Measurements from ENCODE around the gene RFTN2.
"Not testable (repeated sequence)": the region's sequence is repeated elsewhere in the genome, so short reads cannot be mapped to it uniquely, and the experiment has no call there.

The RFTN2 gene

GRCh38 chr2:197600306-197600705 is 75.1 kb downstream of the RFTN2 start:
- DNase-seq, result no peak

- peak; percentile 48 for DNase-seq
Observed at GRCh38 chr2:197599285-197599965, 76.0 kb downstream of the RFTN2 start.

- no peak for DNase-seq
Observed at GRCh38 chr2:197598450-197598849, 76.9 kb downstream of the RFTN2 start.

GRCh38 chr2:197597166-197597565 is 78.2 kb downstream of the RFTN2 start:
- no peak for DNase-seq

GRCh38 chr2:197596766-197597165 is 78.6 kb downstream of the RFTN2 start:
- DNase-seq, result no peak

- no peak for DNase-seq
Observed at GRCh38 chr2:197591339-197592072, 83.9 kb downstream of the RFTN2 start.

GRCh38 chr2:197587255-197587654 is 88.1 kb downstream of the RFTN2 start:
- DNase-seq, result not testable (repeated sequence)

GRCh38 chr2:197580166-197580565 is 95.2 kb downstream of the RFTN2 start:
- DNase-seq, result not testable (repeated sequence)

- not testable (repeated sequence) for DNase-seq
Observed at GRCh38 chr2:197578294-197578693, 97.1 kb downstream of the RFTN2 start.

- DNase-seq, result no peak
Observed at GRCh38 chr2:197577446-197577845, 97.9 kb downstream of the RFTN2 start.

- no peak for DNase-seq
Observed at GRCh38 chr2:197576631-197577030, 98.8 kb downstream of the RFTN2 start.

- no peak for DNase-seq
Observed at GRCh38 chr2:197575987-197576386, 99.4 kb downstream of the RFTN2 start.

- DNase-seq, result no peak
Observed at GRCh38 chr2:197573608-197574007, 101.8 kb downstream of the RFTN2 start.

GRCh38 chr2:197571627-197572271 is 103.6 kb downstream of the RFTN2 start:
- no peak for DNase-seq

- no peak for DNase-seq
Observed at GRCh38 chr2:197560146-197560665, 115.2 kb downstream of the RFTN2 start.

GRCh38 chr2:197559681-197560080 is 115.7 kb downstream of the RFTN2 start:
- no peak for DNase-seq

- no peak for DNase-seq
Observed at GRCh38 chr2:197558393-197558792, 117.0 kb downstream of the RFTN2 start.

GRCh38 chr2:197556456-197556855 is 118.9 kb downstream of the RFTN2 start:
- peak; percentile 71 for DNase-seq

- DNase-seq, result no peak
Observed at GRCh38 chr2:197555467-197555866, 119.9 kb downstream of the RFTN2 start.

GRCh38 chr2:197551260-197551659 is 124.1 kb downstream of the RFTN2 start:
- not testable (repeated sequence) for DNase-seq

GRCh38 chr2:197548582-197548981 is 126.8 kb downstream of the RFTN2 start:
- no peak for DNase-seq

- DNase-seq, result no peak
Observed at GRCh38 chr2:197547163-197547900, 128.1 kb downstream of the RFTN2 start.

GRCh38 chr2:197543206-197543605 is 132.2 kb downstream of the RFTN2 start:
- no peak for DNase-seq
